H9 (cell line): ENCODE results near the gene CCNB1. TPM values are rescaled to one million over a fixed set of nuclear protein-coding genes. Genes with fewer than 3 reads are reported as not detected.

Experiments
- DNase-seq: peaks from one replicate; pipeline ENCODE4 v3.0.0-alpha.2; 2017
- H2AFZ ChIP-seq: one replicate; pipeline ENCODE4 v1.6.1; 2013; ENCODE audit warnings: mild to moderate bottlenecking, low read length, control low read depth, moderate library complexity
- H2AK5ac ChIP-seq: 2 replicates; pipeline ENCODE4 v1.6.1; 2013; ENCODE audit warnings: low read length, control low read depth, mixed read lengths; ENCODE audit not compliant: insufficient read length
- H2BK120ac ChIP-seq: one replicate; pipeline ENCODE4 v1.6.1; 2013; ENCODE audit warnings: low read depth, mild to moderate bottlenecking, low read length, control low read depth, inconsistent platforms; ENCODE audit not compliant: poor library complexity, severe bottlenecking
- H2BK12ac ChIP-seq: 2 replicates; pipeline ENCODE4 v1.6.1; 2013; ENCODE audit warnings: low read length, control low read depth, mixed read lengths, low read depth; ENCODE audit not compliant: insufficient read length
- H2BK15ac ChIP-seq: 2 replicates; pipeline ENCODE4 v1.6.1; 2013; ENCODE audit warnings: low read depth, low read length, control low read depth
- H2BK20ac ChIP-seq: one replicate; pipeline ENCODE4 v1.6.1; 2013; ENCODE audit warnings: low read depth, mild to moderate bottlenecking, low read length, control low read depth, inconsistent platforms; ENCODE audit not compliant: poor library complexity, severe bottlenecking
- H2BK5ac ChIP-seq: 2 replicates; pipeline ENCODE4 v1.6.1; 2013; ENCODE audit warnings: low read length, control low read depth, mixed read lengths; ENCODE audit not compliant: insufficient read length
- H3K14ac ChIP-seq: 2 replicates; pipeline ENCODE4 v1.6.1; 2013; ENCODE audit warnings: low read length, control low read depth; ENCODE audit not compliant: insufficient read depth
- H3K18ac ChIP-seq: 2 replicates; pipeline ENCODE4 v1.6.1; 2013; ENCODE audit warnings: low read depth, mild to moderate bottlenecking, mixed read lengths, low read length, control low read depth; ENCODE audit not compliant: insufficient read length
- H3K23ac ChIP-seq: 2 replicates; pipeline ENCODE4 v1.6.1; 2013; ENCODE audit warnings: low read length, control low read depth, mixed read lengths, low read depth; ENCODE audit not compliant: insufficient read length
- H3K23me2 ChIP-seq: 2 replicates; pipeline ENCODE4 v1.6.1; 2013; ENCODE audit warnings: low read depth, mild to moderate bottlenecking, mixed read lengths, low read length, control low read depth; ENCODE audit not compliant: insufficient read length, poor library complexity, severe bottlenecking
- H3K27ac ChIP-seq: 2 replicates; pipeline ENCODE4 v1.5.1; 2013; ENCODE audit warnings: low read length, control low read depth, mixed read lengths, low read depth; ENCODE audit not compliant: insufficient read length
- H3K27me3 ChIP-seq: 2 replicates; pipeline ENCODE4 v1.6.1; 2013; ENCODE audit warnings: low read length, control low read depth, inconsistent platforms; ENCODE audit not compliant: insufficient read depth
- H3K4ac ChIP-seq: 2 replicates; pipeline ENCODE4 v1.6.1; 2013; ENCODE audit warnings: low read depth, mild to moderate bottlenecking, control low read depth, inconsistent platforms, low read length, moderate library complexity
- H3K4me1 ChIP-seq: 2 replicates; pipeline ENCODE4 v1.6.1; 2013; ENCODE audit warnings: low read length, control low read depth, inconsistent platforms; ENCODE audit not compliant: insufficient read depth
- H3K4me2 ChIP-seq: 2 replicates; pipeline ENCODE4 v1.6.1; 2013; ENCODE audit warnings: low read length, control low read depth, mixed read lengths; ENCODE audit not compliant: insufficient read length, insufficient read depth
- H3K56ac ChIP-seq: 2 replicates; pipeline ENCODE4 v1.6.1; 2013; ENCODE audit warnings: low read depth, mild to moderate bottlenecking, mixed read lengths, low read length, control low read depth; ENCODE audit not compliant: insufficient read length
- H3K79me1 ChIP-seq: 2 replicates; pipeline ENCODE4 v1.6.1; 2013; ENCODE audit warnings: low read depth, mild to moderate bottlenecking, moderate library complexity, low read length, control low read depth, inconsistent platforms; ENCODE audit not compliant: insufficient read depth, poor library complexity, severe bottlenecking
- H3K79me2 ChIP-seq: 2 replicates; pipeline ENCODE4 v1.6.1; 2013; ENCODE audit warnings: low read length, control low read depth, inconsistent platforms; ENCODE audit not compliant: insufficient read depth
- H3K9ac ChIP-seq: 2 replicates; pipeline ENCODE4 v1.6.1; 2013; ENCODE audit warnings: low read length, control low read depth, mixed read lengths; ENCODE audit not compliant: insufficient read length; ENCODE audit errors: extremely low read depth
- H3K9me3 ChIP-seq: one replicate; pipeline ENCODE4 v1.6.1; 2013; ENCODE audit warnings: low read depth, low read length, inconsistent platforms; ENCODE audit not compliant: control insufficient read depth
- H3T11ph ChIP-seq: one replicate; pipeline ENCODE4 v1.6.1; 2013; ENCODE audit warnings: mild to moderate bottlenecking, low read length, control low read depth, inconsistent platforms
- H4K20me1 ChIP-seq: one replicate; pipeline ENCODE4 v1.6.1; 2013; ENCODE audit not compliant: control insufficient read depth, insufficient read length, insufficient read depth
- H4K5ac ChIP-seq: 2 replicates; pipeline ENCODE4 v1.6.1; 2013; ENCODE audit warnings: low read depth, mild to moderate bottlenecking, mixed read lengths, low read length, control low read depth; ENCODE audit not compliant: insufficient read length
- H4K8ac ChIP-seq: replicated peaks from 2 replicates; pipeline ENCODE4 v1.6.1; 2013; ENCODE audit warnings: low read length, control low read depth, mixed read lengths, low read depth; ENCODE audit not compliant: insufficient read length
- H4K91ac ChIP-seq: 2 replicates; pipeline ENCODE4 v1.6.1; 2013; ENCODE audit warnings: low read depth, mild to moderate bottlenecking, moderate library complexity, mixed read lengths, low read length, control low read depth; ENCODE audit not compliant: insufficient read length
- H3K27ac Mint-ChIP-seq, 3 experiments: 2 replicates in 2 of 3; 3 replicates in 1 of 3; pipeline ENCODE4 v1.8.0; 2020 to 2021; ENCODE audit warnings: mixed read lengths in 3 of 3, mild to moderate bottlenecking in 1 of 3, moderate library complexity in 1 of 3
- H3K27me3 Mint-ChIP-seq: 2 replicates; pipeline ENCODE4 v1.8.0; 2021; ENCODE audit warnings: low read depth, mild to moderate bottlenecking, moderate library complexity, mixed read lengths
- H3K36me3 Mint-ChIP-seq, 3 experiments: 2 replicates in 2 of 3; 3 replicates in 1 of 3; pipeline ENCODE4 v1.8.0; 2020 to 2021; ENCODE audit warnings: low read depth in 3 of 3, mixed read lengths in 3 of 3; ENCODE audit not compliant: insufficient read depth in 1 of 3
- H3K4me1 Mint-ChIP-seq, 2 experiments: 2 replicates each; pipeline ENCODE4 v1.8.0; 2020; ENCODE audit warnings: mixed read lengths in 2 of 2
- H3K4me3 Mint-ChIP-seq, 2 experiments: 2 replicates in 1 of 2; 3 replicates in 1 of 2; pipeline ENCODE4 v1.8.0; 2020 to 2021; ENCODE audit warnings: mild to moderate bottlenecking in 2 of 2, mixed read lengths in 2 of 2, moderate library complexity in 1 of 2
- H3K9me3 Mint-ChIP-seq, 2 experiments: 2 replicates in 1 of 2; 3 replicates in 1 of 2; pipeline ENCODE4 v1.8.0; 2020; ENCODE audit warnings: mild to moderate bottlenecking in 2 of 2, mixed read lengths in 2 of 2, moderate library complexity in 1 of 2
- WGBS: extraction: QIAGEN DNeasy Blood & Tissue Kit; methylation state at CpG from one replicate; pipeline ENCODE4 v1.1.7; 2013; ENCODE audit warnings: missing lambda C conversion rate, low lambda C conversion rate, mixed read lengths; ENCODE audit not compliant: insufficient read length; ENCODE audit errors: extremely low coverage; 5-methylcytosine and 5-hydroxymethylcytosine counted together
- long read RNA-seq: library from polyadenylated mRNA; unstranded; transcript quantifications from one replicate; pipeline ENCODE4 v2.0.0, GENCODE V29; 2020
- total RNA-seq: library from RNA; stranded (reverse); gene quantifications from 2 replicates; pipeline ENCODE4 v1.2.1, GENCODE V29; 2021
- TF ChIP-seq, protein P1 (sequence below): fragments of 200-600 bp; sonication (generic); conservative IDR thresholded peaks from 3 replicates; pipeline ENCODE4 v1.8.0; 2021; ENCODE audit warnings: antibody characterized with exemption, mild to moderate bottlenecking

Gene CCNB1
- total RNA-seq, result 305 and 310 TPM in 2 replicates
- long read RNA-seq, transcript CCNB1-203 (8 exons, 1,190 nt), result minor isoform, 17 of 3,044 reads
- long read RNA-seq, transcript CCNB1-201 (9 exons, 2,169 nt), result major isoform, 2,778 of 3,044 reads
- long read RNA-seq, partial matches to known transcripts, result 22 of 3,044 reads
- long read RNA-seq, other reads (novel, unspliced or antisense), result 224 of 3,044 reads

GRCh38 chr5:69166686-69167492 lies at the start of gene CCNB1:
CCNB1 (plus strand) TSS chr5:69167150; CDS start chr5:69167263, 113 bp downstream.
- Histone ChIP-seq H3K79me1 (peaks cover 8% of the 10 kb centered on the region), H3K23ac (peak within 1 kb of the TSS; percentile 9), H2BK12ac (no peak within 1 kb of the TSS), H3K18ac (peak within 1 kb of the TSS; percentile 95), H3K79me2 (peaks cover 9% of the 10 kb centered on the region; the same call in 1 of the 2 replicates), H3K9me3 (no peaks in the 10 kb centered on the region), H2BK15ac (no peak within 1 kb of the TSS), H3K23me2 (peaks cover 4% of the 10 kb centered on the region), H4K20me1 (no peaks in the 10 kb centered on the region), H3K56ac (no peak within 1 kb of the TSS), H2AK5ac (no peak within 1 kb of the TSS), H3T11ph (peak within 1 kb of the TSS; percentile 9), H3K4me1 (no peaks in the 10 kb centered on the region), H3K4ac (no peak within 1 kb of the TSS; the same call in 1 of the 2 replicates), H4K8ac (no peak within 1 kb of the TSS), H3K27me3 (no peaks in the 10 kb centered on the region), H2BK5ac (no peak within 1 kb of the TSS), H3K9ac (peak within 1 kb of the TSS; percentile 95), H3K27ac (peak within 1 kb of the TSS; percentile 73), H3K4me2 (peak within 1 kb of the TSS; percentile 100), H4K91ac (no peak within 1 kb of the TSS), H4K5ac (peak within 1 kb of the TSS; percentile 43), H2BK20ac (no peak within 1 kb of the TSS), H3K14ac (peak within 1 kb of the TSS; percentile 98), H2BK120ac (peak within 1 kb of the TSS; percentile 80), H2AFZ (no peak within 1 kb of the TSS)
- Mint-ChIP-seq H3K4me3 (peak within 1 kb of the TSS; percentile 96 to 98), H3K4me1 (peaks cover 26 to 33% of the 10 kb centered on the region in 2 experiments), H3K9me3 (no peaks in the 10 kb centered on the region; a peak in 1 of 5 replicates), H3K27me3 (no peaks in the 10 kb centered on the region), H3K27ac (peak within 1 kb of the TSS; percentile 97 to 100 (median 99)), H3K36me3 (peaks cover 41 to 46% (median 41%) of the 10 kb centered on the region in 3 experiments)
- DNase-seq, result peak; percentile 99
- TF ChIP-seq, protein P1, sequence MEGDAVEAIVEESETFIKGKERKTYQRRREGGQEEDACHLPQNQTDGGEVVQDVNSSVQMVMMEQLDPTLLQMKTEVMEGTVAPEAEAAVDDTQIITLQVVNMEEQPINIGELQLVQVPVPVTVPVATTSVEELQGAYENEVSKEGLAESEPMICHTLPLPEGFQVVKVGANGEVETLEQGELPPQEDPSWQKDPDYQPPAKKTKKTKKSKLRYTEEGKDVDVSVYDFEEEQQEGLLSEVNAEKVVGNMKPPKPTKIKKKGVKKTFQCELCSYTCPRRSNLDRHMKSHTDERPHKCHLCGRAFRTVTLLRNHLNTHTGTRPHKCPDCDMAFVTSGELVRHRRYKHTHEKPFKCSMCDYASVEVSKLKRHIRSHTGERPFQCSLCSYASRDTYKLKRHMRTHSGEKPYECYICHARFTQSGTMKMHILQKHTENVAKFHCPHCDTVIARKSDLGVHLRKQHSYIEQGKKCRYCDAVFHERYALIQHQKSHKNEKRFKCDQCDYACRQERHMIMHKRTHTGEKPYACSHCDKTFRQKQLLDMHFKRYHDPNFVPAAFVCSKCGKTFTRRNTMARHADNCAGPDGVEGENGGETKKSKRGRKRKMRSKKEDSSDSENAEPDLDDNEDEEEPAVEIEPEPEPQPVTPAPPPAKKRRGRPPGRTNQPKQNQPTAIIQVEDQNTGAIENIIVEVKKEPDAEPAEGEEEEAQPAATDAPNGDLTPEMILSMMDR, result no peak
- WGBS, result no CpG with 5 or more reads among the region's 50 CpGs
